Duodenal mucosa (tissue), 2 donors: ENCODE measurements around the gene GPR78.

ENCODE experiments used
- H3K27ac ChIP-seq: one replicate; pipeline ENCODE4 v1.7.0; 2013; ENCODE audit warnings: low read depth, low read length
- H3K27me3 ChIP-seq, 2 donors: one replicate each; pipeline ENCODE4 v1.7.0; 2013; ENCODE audit warnings: low read length in 2 of 2, control low read depth in 1 of 2; ENCODE audit not compliant: insufficient read depth in 2 of 2, control insufficient read depth in 1 of 2
- H3K36me3 ChIP-seq, 2 donors: one replicate each; pipeline ENCODE4 v1.7.0; 2013; ENCODE audit warnings: low read length in 2 of 2, control low read depth in 1 of 2; ENCODE audit not compliant: insufficient read depth in 2 of 2, control insufficient read depth in 1 of 2
- H3K4me1 ChIP-seq, 2 donors: one replicate each; pipeline ENCODE4 v1.7.0; 2013; ENCODE audit warnings: low read length in 2 of 2, control low read depth in 1 of 2; ENCODE audit not compliant: insufficient read depth in 2 of 2, control insufficient read depth in 1 of 2
- H3K4me3 ChIP-seq, 2 donors: one replicate each; pipeline ENCODE4 v1.7.0; 2013; ENCODE audit warnings: low read length in 2 of 2, low read depth in 1 of 2
- H3K9ac ChIP-seq, 2 donors: one replicate each; pipeline ENCODE4 v1.7.0; 2013; ENCODE audit warnings: low read length in 2 of 2, low read depth in 1 of 2
- H3K9me3 ChIP-seq, 2 donors: one replicate each; pipeline ENCODE4 v1.7.0; 2013; ENCODE audit warnings: low read length in 2 of 2, control low read depth in 1 of 2; ENCODE audit not compliant: control insufficient read depth in 1 of 2

The GPR78 gene

DNA sequence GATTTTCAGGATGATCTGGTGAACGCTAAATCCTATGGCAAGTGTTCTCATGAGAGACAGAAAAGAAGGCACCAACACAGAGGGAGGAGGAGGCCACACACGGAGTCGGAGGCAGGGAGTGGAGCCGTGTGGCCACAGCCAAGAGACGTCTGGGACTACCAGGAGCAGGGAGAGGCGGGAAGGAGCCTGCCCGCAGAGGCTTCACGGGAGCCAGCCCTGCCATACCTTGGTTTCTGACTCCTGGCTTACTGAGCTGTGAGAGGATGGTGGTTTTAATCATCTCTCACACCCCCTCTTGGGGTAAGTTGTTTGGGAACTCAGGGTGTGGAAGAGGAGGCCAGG lies 33.5 kb upstream of the GPR78 start:
- Histone ChIP-seq H3K27me3 (no peaks in the 10 kb centered on the region), H3K9me3 (no peaks in the 10 kb centered on the region), H3K9ac (no peak overlapping the region), H3K27ac (no peak overlapping the region), H3K4me1 (no peaks in the 10 kb centered on the region), H3K4me3 (no peak overlapping the region), H3K36me3 (no peaks in the 10 kb centered on the region)

DNA sequence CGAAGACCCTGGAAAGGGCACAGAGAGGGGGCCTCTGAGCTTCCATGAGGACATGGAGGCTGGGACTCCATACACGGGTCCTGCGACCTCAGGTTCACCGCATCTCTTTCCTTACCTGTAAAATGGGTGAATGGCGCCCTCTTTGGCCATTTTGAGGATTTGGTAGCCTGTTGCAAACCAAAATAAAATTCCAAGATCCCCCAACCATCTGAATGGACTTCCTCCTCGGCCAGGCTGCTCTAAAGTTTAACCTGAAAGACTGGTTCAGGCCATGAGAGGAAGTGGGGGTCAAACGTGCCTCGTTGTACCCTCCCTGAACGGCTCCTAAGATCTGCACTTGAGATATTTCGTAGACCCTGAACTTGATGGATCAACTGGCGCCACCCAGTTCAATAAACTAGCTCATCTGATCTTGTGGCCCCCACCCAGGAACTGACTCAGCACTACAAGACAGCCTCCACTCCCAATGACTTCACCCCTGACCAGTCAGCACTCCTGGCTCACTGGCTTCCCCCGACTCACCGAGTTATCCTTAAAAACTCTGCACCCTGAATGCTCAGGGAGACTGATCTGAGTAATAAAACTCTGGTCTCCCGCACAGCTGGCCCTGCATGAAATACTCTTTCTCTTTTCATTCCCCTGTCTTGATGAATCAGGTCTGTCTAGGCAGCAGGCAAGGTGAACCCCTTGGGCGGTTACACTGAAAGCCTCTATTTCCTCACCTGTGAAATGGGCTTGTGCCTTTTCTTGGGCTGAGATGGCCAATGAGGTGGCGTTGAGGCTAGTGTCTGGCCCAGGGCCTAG lies 32.9 kb upstream of the GPR78 start:
- H3K36me3 ChIP-seq: no peaks in the 10 kb centered on the region
- H3K27me3 ChIP-seq: no peaks in the 10 kb centered on the region
- no peak overlapping the region for H3K4me3 ChIP-seq
- H3K27ac ChIP-seq: no peak overlapping the region
- no peaks in the 10 kb centered on the region for H3K4me1 ChIP-seq
- H3K9ac ChIP-seq: no peak overlapping the region
- no peaks in the 10 kb centered on the region for H3K9me3 ChIP-seq

DNA sequence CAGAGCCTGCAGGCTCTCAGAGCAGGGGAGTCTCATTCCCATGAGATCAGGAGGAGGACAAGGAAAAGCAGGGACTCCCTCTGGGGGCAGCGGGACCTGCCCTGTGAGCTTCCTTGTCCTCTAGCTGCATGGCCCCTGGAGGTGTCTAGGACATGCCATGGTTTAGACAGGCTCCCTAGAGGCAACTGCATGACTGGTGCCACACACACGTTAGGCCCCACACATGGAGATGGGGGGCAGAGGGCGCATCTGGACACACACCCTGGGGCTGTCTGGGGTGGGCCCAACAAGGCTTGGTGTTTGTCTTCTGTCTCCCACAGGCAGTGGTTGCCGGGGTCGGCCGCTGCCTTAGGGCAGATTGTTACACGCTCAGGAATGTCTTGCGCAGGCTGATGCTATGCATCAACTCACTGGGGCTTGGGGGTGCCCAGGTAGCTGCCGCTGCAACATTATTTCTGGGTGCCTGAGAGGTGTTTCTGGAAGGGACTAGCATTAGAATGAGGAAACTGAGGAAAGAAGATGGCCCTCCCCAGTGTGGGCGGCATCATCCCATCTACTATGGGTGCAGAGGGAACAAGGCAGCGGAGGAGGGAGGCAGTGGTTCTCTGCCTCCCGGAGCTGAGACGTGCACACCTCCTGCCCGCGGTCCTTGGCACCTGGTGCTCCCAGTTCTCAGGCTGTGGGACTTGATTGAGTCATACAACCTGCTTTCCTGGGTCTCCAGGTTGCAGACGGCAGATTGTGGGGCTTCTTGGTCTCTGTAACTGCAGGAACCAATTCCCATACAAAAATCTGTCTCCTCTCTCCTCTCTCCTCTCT lies 32.1 kb upstream of the GPR78 start:
- H3K4me1 ChIP-seq: no peaks in the 10 kb centered on the region
- no peaks in the 10 kb centered on the region for H3K9me3 ChIP-seq
- no peak overlapping the region for H3K4me3 ChIP-seq
- no peaks in the 10 kb centered on the region for H3K36me3 ChIP-seq
- H3K27me3 ChIP-seq: no peaks in the 10 kb centered on the region
- no peak overlapping the region for H3K9ac ChIP-seq
- no peak overlapping the region for H3K27ac ChIP-seq

DNA sequence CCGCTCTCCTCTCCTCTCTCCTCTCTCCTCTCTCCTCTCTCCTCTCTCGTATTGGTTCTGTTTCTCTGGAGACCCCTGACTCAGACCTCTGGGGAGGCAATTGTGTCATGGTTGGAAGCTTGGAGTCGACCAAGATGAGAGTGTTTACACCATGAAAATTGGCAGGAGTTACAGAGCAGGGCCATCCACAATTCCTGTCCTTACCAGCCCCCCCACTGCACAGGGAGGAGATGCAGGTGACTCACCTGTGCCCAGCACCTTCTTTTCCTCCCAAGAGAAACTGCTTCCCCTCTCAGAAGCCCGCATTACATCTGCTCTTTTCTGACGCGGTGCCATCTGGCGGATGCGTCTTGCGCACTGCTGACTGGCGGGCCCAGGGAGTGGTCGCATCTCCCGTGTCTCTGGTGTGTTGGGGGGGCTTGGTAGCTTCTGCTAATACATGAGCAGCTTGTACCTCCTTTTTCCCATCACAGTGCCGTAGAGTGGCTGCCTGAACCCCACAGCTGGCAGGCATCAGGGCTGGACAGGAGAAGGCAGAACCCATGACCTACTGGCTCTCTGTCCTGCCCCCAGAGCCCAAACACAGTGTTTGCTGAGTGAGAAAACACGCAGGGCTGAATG lies 31.4 kb upstream of the GPR78 start:
- no peak overlapping the region for H3K9ac ChIP-seq
- no peak overlapping the region for H3K27ac ChIP-seq
- H3K4me3 ChIP-seq: no peak overlapping the region
- no peaks in the 10 kb centered on the region for H3K4me1 ChIP-seq
- H3K9me3 ChIP-seq: no peaks in the 10 kb centered on the region
- no peaks in the 10 kb centered on the region for H3K36me3 ChIP-seq
- no peaks in the 10 kb centered on the region for H3K27me3 ChIP-seq

DNA sequence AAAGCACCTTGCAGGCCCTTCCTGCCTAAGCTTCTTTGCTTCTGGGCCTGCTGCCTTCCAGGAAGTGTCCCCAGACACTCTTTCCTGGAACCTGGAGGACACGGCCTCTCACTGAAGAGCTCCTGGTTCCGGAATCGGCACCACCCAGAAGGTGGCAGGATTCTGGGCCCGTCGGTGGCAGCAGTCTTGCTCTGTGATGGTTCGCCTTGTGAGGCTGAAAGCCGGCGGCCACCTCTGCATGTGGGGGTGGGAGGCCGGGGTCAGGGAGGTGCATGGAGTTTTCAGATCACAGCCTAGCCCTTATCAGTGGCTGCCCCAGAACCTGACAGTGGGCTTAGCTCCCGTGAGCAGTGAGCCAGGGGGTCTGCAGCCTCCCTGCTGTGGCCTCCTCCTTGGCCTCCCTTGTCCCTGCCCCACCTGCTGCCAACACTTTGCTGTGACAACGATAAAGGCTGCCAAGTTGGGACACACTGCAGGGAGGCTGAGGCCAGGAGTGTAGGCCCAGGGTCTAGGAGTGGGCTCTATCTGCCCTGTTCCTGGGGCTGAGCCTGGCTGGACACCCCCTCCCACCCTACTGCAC lies 30.8 kb upstream of the GPR78 start:
- no peak overlapping the region for H3K27ac ChIP-seq
- H3K4me3 ChIP-seq: no peak overlapping the region
- no peaks in the 10 kb centered on the region for H3K36me3 ChIP-seq
- no peaks in the 10 kb centered on the region for H3K9me3 ChIP-seq
- H3K27me3 ChIP-seq: no peaks in the 10 kb centered on the region
- no peaks in the 10 kb centered on the region for H3K4me1 ChIP-seq
- no peak overlapping the region for H3K9ac ChIP-seq

DNA sequence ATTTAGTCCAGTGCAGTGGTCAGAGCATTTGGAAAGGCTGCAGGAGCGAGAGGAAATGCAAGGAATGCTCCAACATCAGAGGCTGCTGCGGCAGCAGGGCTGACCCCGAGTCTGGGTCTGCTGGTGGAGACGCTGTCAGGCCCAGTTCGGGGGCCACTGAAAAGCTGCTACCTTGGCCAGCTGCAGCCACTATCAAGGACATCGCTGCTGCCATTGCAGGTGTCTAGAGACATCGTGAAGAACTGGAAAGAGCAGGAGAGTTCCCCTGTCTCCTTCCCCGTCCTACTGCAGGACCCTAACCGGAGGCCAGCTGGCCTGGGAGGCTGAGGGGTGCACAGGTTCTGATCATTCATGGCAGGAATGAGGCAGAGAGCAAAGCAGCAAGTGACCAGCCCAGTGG lies 29.5 kb upstream of the GPR78 start:
- no peaks in the 10 kb centered on the region for H3K27me3 ChIP-seq
- no peak overlapping the region for H3K27ac ChIP-seq
- H3K4me1 ChIP-seq: no peaks in the 10 kb centered on the region
- no peak overlapping the region for H3K4me3 ChIP-seq
- H3K36me3 ChIP-seq: no peaks in the 10 kb centered on the region
- H3K9me3 ChIP-seq: no peaks in the 10 kb centered on the region
- no peak overlapping the region for H3K9ac ChIP-seq

DNA sequence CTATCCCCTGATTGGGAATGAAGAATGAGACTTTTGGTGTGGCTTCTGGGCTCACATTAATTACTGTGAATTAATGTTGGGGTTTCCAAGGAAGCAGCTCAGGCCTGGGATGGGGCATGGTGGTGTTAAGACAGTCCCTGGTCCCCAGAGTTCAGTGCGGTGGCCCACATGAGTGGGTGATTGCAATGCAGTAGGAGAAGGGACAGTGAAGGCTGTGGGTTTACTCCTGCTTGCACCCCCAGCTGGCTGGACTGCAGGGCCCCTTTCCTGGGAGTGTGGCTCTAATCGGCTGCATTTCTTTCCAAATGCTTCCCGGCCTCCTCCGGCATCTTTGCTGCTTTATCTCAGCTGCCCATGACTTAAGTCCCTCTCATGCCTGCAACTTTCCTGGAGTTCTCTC lies 28.2 kb upstream of the GPR78 start:
- H3K9ac ChIP-seq: no peak overlapping the region
- H3K4me1 ChIP-seq: no peaks in the 10 kb centered on the region
- no peaks in the 10 kb centered on the region for H3K27me3 ChIP-seq
- no peak overlapping the region for H3K4me3 ChIP-seq
- no peak overlapping the region for H3K27ac ChIP-seq
- no peaks in the 10 kb centered on the region for H3K9me3 ChIP-seq
- H3K36me3 ChIP-seq: no peaks in the 10 kb centered on the region

DNA sequence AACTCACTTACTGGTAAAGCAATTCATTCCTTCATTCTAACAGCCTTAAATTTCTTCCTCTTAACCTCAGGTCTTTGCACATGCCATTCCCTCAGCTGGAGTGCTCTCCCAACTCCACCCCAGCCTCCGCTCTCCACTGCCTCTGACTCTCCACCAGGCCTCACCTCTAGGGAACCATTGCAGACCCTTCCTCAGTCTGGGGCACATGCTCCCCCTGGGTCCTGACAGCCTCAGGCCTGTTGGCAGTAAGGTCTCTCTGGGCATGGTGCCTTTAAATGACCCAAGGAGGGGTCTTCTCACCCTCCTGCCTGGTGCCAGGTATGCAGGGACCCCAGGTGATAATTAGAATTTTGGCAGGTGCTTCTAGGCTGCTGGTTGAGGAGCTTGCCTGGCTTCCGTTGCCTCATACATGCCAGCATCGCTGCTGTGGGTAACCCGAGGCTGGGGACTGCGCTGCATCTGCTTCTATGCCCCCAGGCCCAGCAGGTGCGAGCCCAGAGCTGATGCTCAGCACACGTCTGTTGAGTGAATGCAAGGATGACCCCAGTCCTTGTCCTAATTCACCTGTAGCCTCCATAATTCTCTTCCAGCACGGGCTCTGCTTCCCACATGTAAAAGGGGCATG lies 27.5 kb upstream of the GPR78 start:
- Histone ChIP-seq H3K4me1 (no peaks in the 10 kb centered on the region), H3K9me3 (no peaks in the 10 kb centered on the region)

DNA sequence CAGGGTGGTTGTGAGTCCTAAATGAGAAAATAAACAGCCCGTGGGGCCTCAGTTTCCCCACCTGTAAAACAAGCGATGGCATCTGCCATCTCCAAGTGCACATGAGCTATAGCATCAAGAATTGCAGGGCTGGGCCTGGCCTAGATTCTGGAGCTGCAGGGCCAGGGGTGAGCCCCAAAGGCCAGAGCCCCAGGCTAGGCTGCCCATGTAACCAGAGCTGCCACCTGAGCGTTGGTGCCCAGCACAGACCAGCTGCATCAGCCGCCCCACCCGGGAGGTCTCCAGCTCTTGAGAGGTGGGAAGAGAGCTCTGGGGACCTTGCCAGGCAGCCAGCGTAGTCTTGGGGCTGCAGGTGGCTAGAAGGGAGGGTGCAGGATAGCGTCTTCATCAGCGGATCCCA lies 27.0 kb upstream of the GPR78 start:
- H3K27me3 ChIP-seq: no peaks in the 10 kb centered on the region
- H3K36me3 ChIP-seq: no peaks in the 10 kb centered on the region
- H3K27ac ChIP-seq: no peak overlapping the region
- no peak overlapping the region for H3K4me3 ChIP-seq
- H3K4me1 ChIP-seq: no peaks in the 10 kb centered on the region
- H3K9me3 ChIP-seq: no peaks in the 10 kb centered on the region
- no peak overlapping the region for H3K9ac ChIP-seq

More for the DNA sequence above, 27.5 kb upstream of the GPR78 start:
- Histone ChIP-seq H3K27ac (no peak overlapping the region), H3K9ac (no peak overlapping the region), H3K27me3 (no peaks in the 10 kb centered on the region), H3K36me3 (no peaks in the 10 kb centered on the region), H3K4me3 (no peak overlapping the region)
